HFF-Myc (cell line): ENCODE data around the gene FTH1.

Experiments
- DNase-seq: peaks from one replicate; pipeline ENCODE4 v3.0.0-alpha.2; 2011; ENCODE audit warnings: low read depth; ENCODE audit errors: extremely low read depth
- H3K4me3 ChIP-seq: replicated peaks from 2 replicates; pipeline ENCODE4 v1.5.1; 2011; ENCODE audit warnings: low read depth, mild to moderate bottlenecking, control low read depth, low read length
- TF ChIP-seq, protein P1 (sequence below): IDR thresholded peaks from 2 replicates; pipeline ENCODE4 v1.5.1; 2012; ENCODE audit warnings: mild to moderate bottlenecking, low read depth, low read length, control low read depth; ENCODE audit errors: missing control alignments

Gene FTH1

DNA sequence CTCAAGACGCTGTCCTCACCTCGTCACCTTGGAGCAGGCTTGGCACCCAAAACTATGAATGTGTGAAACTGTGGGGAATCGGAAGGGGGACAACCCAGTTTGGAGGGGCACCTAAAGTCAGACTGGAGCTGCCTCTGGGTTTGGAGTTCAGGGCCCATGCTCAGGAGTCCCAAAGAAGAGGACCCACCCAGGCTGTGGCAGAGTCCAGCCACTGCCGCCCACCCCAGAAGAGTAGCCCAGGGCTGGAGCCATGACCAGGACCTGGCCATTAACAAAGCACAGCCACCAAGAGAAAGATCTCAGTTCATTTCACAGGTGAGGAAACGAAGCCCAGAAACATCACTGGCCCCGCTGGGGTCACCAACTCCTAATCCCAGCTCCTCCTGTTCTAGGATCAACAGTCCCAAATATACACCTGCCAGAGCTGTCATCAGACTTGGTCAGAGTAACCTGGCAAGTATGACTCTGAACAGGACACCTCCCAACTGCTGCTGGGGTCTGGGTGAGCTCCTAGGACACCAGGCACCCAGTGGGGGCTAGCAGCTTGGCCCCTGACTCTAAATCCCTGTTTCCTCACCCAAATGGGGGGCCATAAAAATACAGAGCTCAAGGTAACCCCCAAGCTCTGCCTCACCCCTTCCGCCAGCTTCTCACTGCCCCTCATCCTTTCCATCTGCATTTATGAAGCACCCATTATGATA is 52.8 kb downstream of the FTH1 start:
- H3K4me3 ChIP-seq = no peak overlapping the region
- TF ChIP-seq, protein P1, sequence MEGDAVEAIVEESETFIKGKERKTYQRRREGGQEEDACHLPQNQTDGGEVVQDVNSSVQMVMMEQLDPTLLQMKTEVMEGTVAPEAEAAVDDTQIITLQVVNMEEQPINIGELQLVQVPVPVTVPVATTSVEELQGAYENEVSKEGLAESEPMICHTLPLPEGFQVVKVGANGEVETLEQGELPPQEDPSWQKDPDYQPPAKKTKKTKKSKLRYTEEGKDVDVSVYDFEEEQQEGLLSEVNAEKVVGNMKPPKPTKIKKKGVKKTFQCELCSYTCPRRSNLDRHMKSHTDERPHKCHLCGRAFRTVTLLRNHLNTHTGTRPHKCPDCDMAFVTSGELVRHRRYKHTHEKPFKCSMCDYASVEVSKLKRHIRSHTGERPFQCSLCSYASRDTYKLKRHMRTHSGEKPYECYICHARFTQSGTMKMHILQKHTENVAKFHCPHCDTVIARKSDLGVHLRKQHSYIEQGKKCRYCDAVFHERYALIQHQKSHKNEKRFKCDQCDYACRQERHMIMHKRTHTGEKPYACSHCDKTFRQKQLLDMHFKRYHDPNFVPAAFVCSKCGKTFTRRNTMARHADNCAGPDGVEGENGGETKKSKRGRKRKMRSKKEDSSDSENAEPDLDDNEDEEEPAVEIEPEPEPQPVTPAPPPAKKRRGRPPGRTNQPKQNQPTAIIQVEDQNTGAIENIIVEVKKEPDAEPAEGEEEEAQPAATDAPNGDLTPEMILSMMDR = no peak
- DNase-seq = no peak
